ENCODE results near the gene PRKCB.
"Not testable (repeated sequence)": the region's sequence is repeated elsewhere in the genome, so short reads cannot be mapped to it uniquely, and the experiment has no call there.

The PRKCB gene

DNA sequence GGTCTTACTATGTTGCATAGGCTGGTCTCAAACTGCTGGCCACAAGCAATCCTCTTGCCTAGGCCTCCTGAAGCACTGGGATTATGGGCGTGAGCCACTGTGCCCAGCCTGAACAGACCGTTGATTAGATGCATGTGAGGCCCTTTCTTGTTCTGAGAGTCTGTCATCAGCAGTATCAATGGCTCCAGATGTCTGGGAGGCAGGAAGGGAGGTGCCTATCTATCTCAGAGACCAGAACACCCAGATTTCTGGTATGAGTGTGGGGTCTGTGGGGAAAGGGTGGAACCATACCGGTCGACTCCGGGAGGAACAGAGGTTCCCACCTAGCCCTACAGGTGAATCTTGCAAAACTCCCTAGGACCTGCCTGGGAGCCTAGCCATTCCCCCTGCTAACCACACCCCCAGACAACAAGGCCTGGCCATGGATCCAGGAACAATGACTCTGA lies 71.7 kb downstream of the PRKCB start:
- in situ Hi-C loops (cut with HindIII; ENCODE audit: low sequenced_read_pairs) = no loop called here
- H3K4me3 ChIP-seq (ENCODE audit: low read depth, low read length) = no peak overlapping the region
- no peak for DNase-seq (ENCODE audit: low read depth, low spot score)
- TF ChIP-seq, protein P1, sequence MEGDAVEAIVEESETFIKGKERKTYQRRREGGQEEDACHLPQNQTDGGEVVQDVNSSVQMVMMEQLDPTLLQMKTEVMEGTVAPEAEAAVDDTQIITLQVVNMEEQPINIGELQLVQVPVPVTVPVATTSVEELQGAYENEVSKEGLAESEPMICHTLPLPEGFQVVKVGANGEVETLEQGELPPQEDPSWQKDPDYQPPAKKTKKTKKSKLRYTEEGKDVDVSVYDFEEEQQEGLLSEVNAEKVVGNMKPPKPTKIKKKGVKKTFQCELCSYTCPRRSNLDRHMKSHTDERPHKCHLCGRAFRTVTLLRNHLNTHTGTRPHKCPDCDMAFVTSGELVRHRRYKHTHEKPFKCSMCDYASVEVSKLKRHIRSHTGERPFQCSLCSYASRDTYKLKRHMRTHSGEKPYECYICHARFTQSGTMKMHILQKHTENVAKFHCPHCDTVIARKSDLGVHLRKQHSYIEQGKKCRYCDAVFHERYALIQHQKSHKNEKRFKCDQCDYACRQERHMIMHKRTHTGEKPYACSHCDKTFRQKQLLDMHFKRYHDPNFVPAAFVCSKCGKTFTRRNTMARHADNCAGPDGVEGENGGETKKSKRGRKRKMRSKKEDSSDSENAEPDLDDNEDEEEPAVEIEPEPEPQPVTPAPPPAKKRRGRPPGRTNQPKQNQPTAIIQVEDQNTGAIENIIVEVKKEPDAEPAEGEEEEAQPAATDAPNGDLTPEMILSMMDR (IDR thresholded peaks at IDR 0.05; ENCODE audit: low read depth, low read length) = no peak

DNA sequence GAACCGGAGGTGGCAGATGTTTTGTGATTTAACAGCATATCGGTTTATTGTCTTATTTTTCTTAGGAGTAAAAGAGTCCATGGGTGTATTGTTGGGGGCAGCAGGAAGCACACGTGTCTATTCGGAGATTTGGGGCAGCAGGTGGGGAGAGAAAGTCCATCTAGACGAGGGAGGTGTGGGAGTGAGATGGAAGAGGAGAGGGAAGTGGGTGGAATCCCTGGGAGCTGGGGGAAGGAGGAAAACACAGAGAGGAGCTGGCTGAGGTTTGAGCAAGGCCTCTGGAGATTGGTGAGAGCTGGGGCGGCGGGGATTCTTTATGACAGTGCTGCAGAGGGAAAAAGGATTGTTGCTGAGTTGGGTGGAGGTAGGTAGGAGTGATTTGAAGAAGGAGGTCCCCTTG lies 72.1 kb downstream of the PRKCB start:
- TF ChIP-seq, protein P1 (IDR thresholded peaks at IDR 0.05; ENCODE audit: low read depth, low read length) = no peak
- in situ Hi-C loops (cut with HindIII; ENCODE audit: low sequenced_read_pairs) = no loop called here
- no peak overlapping the region for H3K4me3 ChIP-seq (ENCODE audit: low read depth, low read length)
- DNase-seq (ENCODE audit: low read depth, low spot score) = no peak

DNA sequence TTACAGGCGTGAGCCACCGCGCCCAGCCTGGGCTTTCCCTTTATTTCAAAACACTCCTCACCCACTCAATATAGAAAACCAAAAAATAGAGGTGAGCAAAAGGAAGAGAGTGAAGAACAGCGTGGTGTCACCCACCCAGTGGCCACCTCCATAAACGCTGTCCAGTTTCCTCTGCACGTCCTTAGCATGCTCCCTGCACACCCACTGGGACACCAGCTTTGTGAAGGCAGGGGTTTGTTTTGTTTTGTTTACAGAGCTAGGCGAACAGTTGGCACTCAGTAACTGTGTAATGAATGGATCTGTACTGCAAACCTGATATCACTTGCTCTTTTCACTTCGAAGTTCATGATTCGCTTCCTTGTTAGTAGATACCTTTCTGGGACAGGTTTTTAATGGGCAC lies 73.0 kb downstream of the PRKCB start:
- in situ Hi-C loops (cut with HindIII; ENCODE audit: low sequenced_read_pairs) = no loop called here
- H3K4me3 ChIP-seq (ENCODE audit: low read depth, low read length) = no peak overlapping the region
- TF ChIP-seq, protein P1 (IDR thresholded peaks at IDR 0.05; ENCODE audit: low read depth, low read length) = no peak
- DNase-seq (ENCODE audit: low read depth, low spot score) = no peak

DNA sequence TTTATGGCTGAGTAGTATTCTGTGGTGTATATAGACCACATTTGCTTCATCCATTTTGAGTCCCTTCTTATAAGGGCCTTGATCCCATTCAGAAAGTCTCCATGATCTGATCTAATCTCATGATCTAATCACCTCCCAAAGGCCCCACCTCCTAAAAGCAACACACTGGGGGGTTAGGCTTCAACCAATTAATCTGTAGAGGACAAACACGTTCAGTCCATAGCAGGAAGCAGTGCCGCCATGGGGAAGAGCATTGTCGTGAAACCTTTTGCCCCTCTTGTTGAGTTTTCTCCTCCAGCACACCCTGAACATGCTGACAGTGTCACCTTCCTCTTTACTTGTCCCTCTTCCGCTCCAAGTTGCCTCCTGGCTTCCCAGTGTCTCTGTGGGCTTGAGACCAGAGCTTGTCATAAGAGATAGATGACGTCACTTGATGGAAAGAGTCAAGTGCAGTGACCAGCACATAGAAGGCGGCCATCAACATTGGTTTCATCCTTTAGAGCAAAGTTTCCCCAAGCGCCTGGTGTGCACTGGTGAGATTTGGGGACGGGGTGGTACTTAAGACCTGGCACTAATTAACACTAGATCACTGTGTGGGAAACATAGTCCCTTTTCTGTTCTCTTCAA lies 74.1 kb downstream of the PRKCB start:
- in situ Hi-C loops (cut with HindIII; ENCODE audit: low sequenced_read_pairs) = no loop called here
- no peak for DNase-seq (ENCODE audit: low read depth, low spot score)
- TF ChIP-seq, protein P1 (IDR thresholded peaks at IDR 0.05; ENCODE audit: low read depth, low read length) = no peak
- H3K4me3 ChIP-seq (ENCODE audit: low read depth, low read length) = no peak overlapping the region

DNA sequence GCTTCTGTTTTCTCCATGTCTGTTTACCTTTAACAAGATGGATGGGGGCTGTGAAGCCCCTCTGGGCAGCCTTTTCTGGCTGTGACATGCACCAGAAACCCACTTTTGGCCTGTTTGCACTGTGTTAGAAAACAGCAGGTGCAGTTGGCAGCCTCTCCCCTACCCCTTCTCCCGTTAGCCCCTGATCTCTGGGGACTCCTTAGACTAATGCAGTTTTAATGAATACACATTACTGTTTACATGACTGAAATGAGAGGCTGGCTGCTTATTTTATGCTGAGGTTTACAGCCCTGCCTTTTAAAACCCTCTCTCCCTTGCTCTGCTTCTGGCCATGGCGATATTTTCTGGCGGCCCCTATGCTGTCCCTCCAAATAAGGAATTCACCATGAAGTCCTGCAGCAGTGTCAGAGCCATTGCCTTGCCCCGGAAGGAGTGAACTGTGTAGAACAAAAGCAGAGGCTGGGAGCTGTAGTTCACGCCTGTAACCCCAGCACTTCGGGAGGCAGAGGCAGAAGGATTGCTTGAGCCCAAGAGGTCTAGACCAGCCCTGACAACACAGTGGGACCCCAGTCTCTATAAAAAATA lies 79.3 kb downstream of the PRKCB start:
- no peak overlapping the region for H3K4me3 ChIP-seq (ENCODE audit: low read depth, low read length)
- no peak for DNase-seq (ENCODE audit: low read depth, low spot score)
- TF ChIP-seq, protein P1 (IDR thresholded peaks at IDR 0.05; ENCODE audit: low read depth, low read length) = no peak
- in situ Hi-C loops (cut with HindIII; ENCODE audit: low sequenced_read_pairs) = no loop called here

DNA sequence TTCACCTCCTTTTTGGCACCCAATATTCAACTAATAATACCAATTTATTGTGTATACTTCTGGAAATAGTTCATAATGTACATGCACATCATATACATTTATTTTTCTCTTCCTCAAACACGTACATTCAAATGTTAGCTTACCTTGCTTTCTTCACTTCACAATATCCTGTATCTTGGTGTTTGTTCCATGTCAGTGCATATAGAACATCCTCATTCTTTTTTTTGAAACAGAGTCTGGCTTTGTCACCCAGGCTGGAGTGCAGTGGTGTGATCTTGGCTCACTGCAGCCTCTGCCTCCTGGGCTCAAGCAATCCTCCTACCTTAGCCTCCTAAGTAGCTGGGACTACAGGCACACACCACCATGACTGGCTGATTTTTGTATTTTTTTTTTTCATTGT lies 80.8 kb downstream of the PRKCB start:
- H3K4me3 ChIP-seq (ENCODE audit: low read depth, low read length); in situ Hi-C loops (cut with HindIII; ENCODE audit: low sequenced_read_pairs); DNase-seq (ENCODE audit: low read depth, low spot score): not testable (repeated sequence)

DNA sequence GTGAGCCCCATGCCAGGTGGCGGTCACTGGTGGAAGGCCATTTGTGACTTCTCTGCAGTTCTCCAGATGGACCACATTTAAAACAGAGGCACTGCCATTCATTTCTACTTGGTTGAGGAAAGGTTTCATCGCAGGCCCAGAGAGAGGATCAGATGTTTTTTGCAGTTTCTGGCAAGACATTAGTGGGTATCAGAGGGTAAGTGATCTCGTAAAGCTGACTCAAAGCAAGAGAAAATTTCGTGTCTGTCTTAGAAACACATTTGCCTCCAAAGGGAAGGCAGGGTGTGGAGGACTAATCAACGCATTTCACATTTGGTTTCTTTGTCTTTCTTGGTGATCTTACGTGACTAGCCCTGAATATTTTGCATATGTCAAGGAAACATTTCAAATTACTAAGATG lies 81.8 kb downstream of the PRKCB start:
- in situ Hi-C loops (cut with HindIII; ENCODE audit: low sequenced_read_pairs) = no loop called here
- TF ChIP-seq, protein P1 (IDR thresholded peaks at IDR 0.05; ENCODE audit: low read depth, low read length) = no peak
- DNase-seq (ENCODE audit: low read depth, low spot score) = no peak
- no peak overlapping the region for H3K4me3 ChIP-seq (ENCODE audit: low read depth, low read length)

All from astrocyte of the spinal cord (primary cell).